ENCODE measurements around the gene SCGB1C2. TPM values are rescaled to one million over a fixed set of nuclear protein-coding genes. Genes with fewer than 3 reads are reported as not detected.

Gene SCGB1C2
- total RNA-seq, 1 experiment from 2014 or later, result not detected

DNA sequence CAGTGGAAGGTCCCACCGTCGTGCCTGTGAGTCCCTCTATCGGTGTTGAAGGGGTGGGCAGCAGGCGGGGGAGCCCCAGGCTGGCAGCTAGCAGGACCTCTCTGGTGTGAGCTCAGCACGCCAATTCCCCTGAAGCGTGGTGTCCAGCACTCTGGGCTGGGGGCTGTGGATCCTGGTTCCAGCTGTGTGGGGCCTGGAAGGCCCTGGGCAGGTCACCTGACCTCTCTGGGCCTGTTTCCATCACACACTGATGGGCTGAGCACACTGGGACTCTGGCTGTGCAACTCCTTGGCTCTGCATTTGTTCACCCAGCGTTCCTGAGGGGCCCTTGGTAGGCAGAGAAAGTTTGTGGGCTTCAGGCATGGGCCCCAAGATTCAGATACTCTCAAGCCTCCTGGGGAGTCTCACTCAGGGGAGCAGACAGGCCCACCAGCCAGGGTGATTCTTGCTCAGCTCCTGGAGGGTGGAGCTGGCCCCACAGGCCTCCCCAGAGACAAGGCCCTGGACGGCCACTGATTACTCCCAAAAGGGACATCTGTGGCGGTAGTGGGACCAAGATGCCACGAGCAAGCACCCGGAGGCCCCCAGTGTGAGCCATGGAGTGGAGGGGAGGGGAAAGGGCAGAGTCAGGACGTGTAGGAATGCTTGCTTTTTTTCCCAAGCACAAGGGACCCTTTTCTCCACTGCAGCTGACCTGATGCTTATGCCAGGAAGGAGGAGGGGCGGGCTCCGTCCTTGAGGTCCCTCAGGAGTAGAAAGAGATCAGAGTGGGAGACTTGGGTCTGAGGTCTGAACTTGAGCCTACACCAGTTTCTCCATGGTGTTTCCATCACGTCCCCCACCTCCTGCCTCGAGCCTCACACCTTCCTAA lies 8.5 kb downstream of the SCGB1C2 start:
- peaks cover 3 to 4% of the 10 kb centered on the region in 2 experiments; a peak in 1 of 5 replicates for H3K9me3 Mint-ChIP-seq
- H2AK5ac ChIP-seq (ENCODE audit: insufficient read length, low read length), result no peak overlapping the region
- H3K79me2 ChIP-seq (ENCODE audit: insufficient read depth, low read length), result no peaks in the 10 kb centered on the region
- no peak overlapping the region for H2AFZ ChIP-seq (ENCODE audit: low read length)
- H3K79me1 ChIP-seq (ENCODE audit: insufficient read depth, low read depth, low read length, poor library complexity, severe bottlenecking), result no peaks in the 10 kb centered on the region
- H3K27me3 Mint-ChIP-seq (ENCODE audit: low read depth), result no peaks in the 10 kb centered on the region; the same call in 1 of the 2 replicates
- H3K56ac ChIP-seq (ENCODE audit: insufficient read length, low read depth, low read length), result no peak overlapping the region
- H3T11ph ChIP-seq (ENCODE audit: low read length), result no peak overlapping the region
- no peak overlapping the region for H3K4me2 ChIP-seq (ENCODE audit: insufficient read depth, insufficient read length, low read length)
- H3K27ac Mint-ChIP-seq, result peak overlapping the region in 1 of 3 experiments; percentile 44; a peak in 1 of 7 replicates
- H3K4me1 ChIP-seq (ENCODE audit: insufficient read depth, low read length), result no peaks in the 10 kb centered on the region
- H3K27me3 ChIP-seq (ENCODE audit: insufficient read depth, low read length), result no peaks in the 10 kb centered on the region; the same call in 1 of the 2 replicates
- no peak overlapping the region for H2BK12ac ChIP-seq (ENCODE audit: insufficient read length, low read depth, low read length)
- no peak overlapping the region for H3K23ac ChIP-seq (ENCODE audit: insufficient read length, low read depth, low read length)
- no peaks in the 10 kb centered on the region for H3K9me3 ChIP-seq (ENCODE audit: control insufficient read depth, low read depth, low read length)
- no peak overlapping the region for H3K4ac ChIP-seq (ENCODE audit: low read depth, low read length)
- WGBS (ENCODE audit: extremely low coverage, insufficient read length, low lambda C conversion rate), result no CpG with 5 or more reads among the region's 16 CpGs
- no peak overlapping the region for H4K91ac ChIP-seq (ENCODE audit: insufficient read length, low read depth, low read length)
- no peak overlapping the region for H3K27ac ChIP-seq (ENCODE audit: insufficient read length, low read depth, low read length)
- H4K8ac ChIP-seq (replicated peaks; ENCODE audit: insufficient read length, low read depth, low read length), result no peak overlapping the region
- no peak overlapping the region for H4K5ac ChIP-seq (ENCODE audit: insufficient read length, low read depth, low read length)
- H3K14ac ChIP-seq (ENCODE audit: insufficient read depth, low read length), result no peak overlapping the region
- H4K20me1 ChIP-seq (ENCODE audit: control insufficient read depth, insufficient read depth, insufficient read length), result no peaks in the 10 kb centered on the region
- no peaks in the 10 kb centered on the region for H3K4me1 Mint-ChIP-seq
- TF ChIP-seq, protein P1, sequence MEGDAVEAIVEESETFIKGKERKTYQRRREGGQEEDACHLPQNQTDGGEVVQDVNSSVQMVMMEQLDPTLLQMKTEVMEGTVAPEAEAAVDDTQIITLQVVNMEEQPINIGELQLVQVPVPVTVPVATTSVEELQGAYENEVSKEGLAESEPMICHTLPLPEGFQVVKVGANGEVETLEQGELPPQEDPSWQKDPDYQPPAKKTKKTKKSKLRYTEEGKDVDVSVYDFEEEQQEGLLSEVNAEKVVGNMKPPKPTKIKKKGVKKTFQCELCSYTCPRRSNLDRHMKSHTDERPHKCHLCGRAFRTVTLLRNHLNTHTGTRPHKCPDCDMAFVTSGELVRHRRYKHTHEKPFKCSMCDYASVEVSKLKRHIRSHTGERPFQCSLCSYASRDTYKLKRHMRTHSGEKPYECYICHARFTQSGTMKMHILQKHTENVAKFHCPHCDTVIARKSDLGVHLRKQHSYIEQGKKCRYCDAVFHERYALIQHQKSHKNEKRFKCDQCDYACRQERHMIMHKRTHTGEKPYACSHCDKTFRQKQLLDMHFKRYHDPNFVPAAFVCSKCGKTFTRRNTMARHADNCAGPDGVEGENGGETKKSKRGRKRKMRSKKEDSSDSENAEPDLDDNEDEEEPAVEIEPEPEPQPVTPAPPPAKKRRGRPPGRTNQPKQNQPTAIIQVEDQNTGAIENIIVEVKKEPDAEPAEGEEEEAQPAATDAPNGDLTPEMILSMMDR (conservative IDR thresholded peaks at IDR 0.05), result no peak
- H2BK5ac ChIP-seq (ENCODE audit: insufficient read length, low read length), result no peak overlapping the region
- H2BK120ac ChIP-seq (ENCODE audit: low read depth, low read length, poor library complexity, severe bottlenecking), result no peak overlapping the region
- H3K9ac ChIP-seq (ENCODE audit: extremely low read depth, insufficient read length, low read length), result no peak overlapping the region
- no peak overlapping the region for H3K18ac ChIP-seq (ENCODE audit: insufficient read length, low read depth, low read length)
- no peaks in the 10 kb centered on the region for H3K23me2 ChIP-seq (ENCODE audit: insufficient read length, low read depth, low read length, poor library complexity, severe bottlenecking)
- no peak overlapping the region for H2BK15ac ChIP-seq (ENCODE audit: low read depth, low read length)
- H3K4me3 Mint-ChIP-seq, result no peak overlapping the region
- H3K36me3 Mint-ChIP-seq (ENCODE audit: insufficient read depth in 1 of 3, low read depth in 3 of 3), result no peaks in the 10 kb centered on the region; a peak in 1 of 7 replicates
- DNase-seq, result no peak
- H2BK20ac ChIP-seq (ENCODE audit: low read depth, low read length, poor library complexity, severe bottlenecking), result no peak overlapping the region
